ENCODE results near the gene RSRP1.

DNA sequence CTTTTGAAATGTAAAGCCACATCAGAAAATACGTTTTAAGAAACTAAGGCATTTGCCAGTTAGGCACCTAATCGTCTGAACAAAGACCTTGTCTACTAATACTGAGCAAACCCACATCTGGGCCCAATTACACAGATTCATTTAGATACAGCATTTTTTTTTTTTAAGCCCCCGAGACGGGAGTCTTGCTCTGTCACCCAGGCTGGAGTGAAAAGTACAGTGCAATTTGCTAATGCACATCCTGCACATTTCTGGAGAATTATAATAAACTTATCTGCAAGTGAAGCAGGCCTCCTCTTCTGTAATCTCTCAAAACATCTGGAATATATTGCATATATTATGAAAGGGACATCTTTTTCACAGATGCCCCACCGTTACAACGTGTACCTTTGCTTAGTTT lies 3.3 kb downstream of the RSRP1 start:
- TF ChIP-seq, protein P1, sequence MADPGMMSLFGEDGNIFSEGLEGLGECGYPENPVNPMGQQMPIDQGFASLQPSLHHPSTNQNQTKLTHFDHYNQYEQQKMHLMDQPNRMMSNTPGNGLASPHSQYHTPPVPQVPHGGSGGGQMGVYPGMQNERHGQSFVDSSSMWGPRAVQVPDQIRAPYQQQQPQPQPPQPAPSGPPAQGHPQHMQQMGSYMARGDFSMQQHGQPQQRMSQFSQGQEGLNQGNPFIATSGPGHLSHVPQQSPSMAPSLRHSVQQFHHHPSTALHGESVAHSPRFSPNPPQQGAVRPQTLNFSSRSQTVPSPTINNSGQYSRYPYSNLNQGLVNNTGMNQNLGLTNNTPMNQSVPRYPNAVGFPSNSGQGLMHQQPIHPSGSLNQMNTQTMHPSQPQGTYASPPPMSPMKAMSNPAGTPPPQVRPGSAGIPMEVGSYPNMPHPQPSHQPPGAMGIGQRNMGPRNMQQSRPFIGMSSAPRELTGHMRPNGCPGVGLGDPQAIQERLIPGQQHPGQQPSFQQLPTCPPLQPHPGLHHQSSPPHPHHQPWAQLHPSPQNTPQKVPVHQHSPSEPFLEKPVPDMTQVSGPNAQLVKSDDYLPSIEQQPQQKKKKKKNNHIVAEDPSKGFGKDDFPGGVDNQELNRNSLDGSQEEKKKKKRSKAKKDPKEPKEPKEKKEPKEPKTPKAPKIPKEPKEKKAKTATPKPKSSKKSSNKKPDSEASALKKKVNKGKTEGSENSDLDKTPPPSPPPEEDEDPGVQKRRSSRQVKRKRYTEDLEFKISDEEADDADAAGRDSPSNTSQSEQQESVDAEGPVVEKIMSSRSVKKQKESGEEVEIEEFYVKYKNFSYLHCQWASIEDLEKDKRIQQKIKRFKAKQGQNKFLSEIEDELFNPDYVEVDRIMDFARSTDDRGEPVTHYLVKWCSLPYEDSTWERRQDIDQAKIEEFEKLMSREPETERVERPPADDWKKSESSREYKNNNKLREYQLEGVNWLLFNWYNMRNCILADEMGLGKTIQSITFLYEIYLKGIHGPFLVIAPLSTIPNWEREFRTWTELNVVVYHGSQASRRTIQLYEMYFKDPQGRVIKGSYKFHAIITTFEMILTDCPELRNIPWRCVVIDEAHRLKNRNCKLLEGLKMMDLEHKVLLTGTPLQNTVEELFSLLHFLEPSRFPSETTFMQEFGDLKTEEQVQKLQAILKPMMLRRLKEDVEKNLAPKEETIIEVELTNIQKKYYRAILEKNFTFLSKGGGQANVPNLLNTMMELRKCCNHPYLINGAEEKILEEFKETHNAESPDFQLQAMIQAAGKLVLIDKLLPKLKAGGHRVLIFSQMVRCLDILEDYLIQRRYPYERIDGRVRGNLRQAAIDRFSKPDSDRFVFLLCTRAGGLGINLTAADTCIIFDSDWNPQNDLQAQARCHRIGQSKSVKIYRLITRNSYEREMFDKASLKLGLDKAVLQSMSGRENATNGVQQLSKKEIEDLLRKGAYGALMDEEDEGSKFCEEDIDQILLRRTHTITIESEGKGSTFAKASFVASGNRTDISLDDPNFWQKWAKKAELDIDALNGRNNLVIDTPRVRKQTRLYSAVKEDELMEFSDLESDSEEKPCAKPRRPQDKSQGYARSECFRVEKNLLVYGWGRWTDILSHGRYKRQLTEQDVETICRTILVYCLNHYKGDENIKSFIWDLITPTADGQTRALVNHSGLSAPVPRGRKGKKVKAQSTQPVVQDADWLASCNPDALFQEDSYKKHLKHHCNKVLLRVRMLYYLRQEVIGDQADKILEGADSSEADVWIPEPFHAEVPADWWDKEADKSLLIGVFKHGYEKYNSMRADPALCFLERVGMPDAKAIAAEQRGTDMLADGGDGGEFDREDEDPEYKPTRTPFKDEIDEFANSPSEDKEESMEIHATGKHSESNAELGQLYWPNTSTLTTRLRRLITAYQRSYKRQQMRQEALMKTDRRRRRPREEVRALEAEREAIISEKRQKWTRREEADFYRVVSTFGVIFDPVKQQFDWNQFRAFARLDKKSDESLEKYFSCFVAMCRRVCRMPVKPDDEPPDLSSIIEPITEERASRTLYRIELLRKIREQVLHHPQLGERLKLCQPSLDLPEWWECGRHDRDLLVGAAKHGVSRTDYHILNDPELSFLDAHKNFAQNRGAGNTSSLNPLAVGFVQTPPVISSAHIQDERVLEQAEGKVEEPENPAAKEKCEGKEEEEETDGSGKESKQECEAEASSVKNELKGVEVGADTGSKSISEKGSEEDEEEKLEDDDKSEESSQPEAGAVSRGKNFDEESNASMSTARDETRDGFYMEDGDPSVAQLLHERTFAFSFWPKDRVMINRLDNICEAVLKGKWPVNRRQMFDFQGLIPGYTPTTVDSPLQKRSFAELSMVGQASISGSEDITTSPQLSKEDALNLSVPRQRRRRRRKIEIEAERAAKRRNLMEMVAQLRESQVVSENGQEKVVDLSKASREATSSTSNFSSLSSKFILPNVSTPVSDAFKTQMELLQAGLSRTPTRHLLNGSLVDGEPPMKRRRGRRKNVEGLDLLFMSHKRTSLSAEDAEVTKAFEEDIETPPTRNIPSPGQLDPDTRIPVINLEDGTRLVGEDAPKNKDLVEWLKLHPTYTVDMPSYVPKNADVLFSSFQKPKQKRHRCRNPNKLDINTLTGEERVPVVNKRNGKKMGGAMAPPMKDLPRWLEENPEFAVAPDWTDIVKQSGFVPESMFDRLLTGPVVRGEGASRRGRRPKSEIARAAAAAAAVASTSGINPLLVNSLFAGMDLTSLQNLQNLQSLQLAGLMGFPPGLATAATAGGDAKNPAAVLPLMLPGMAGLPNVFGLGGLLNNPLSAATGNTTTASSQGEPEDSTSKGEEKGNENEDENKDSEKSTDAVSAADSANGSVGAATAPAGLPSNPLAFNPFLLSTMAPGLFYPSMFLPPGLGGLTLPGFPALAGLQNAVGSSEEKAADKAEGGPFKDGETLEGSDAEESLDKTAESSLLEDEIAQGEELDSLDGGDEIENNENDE (IDR thresholded peaks at IDR 0.05; ENCODE audit: insufficient replicate concordance, low read length), result no peak
- TF ChIP-seq EZH2 (IDR thresholded peaks at IDR 0.05; ENCODE audit: low read depth, low read length, severe bottlenecking), result no peak
- TF ChIP-seq, protein P2, sequence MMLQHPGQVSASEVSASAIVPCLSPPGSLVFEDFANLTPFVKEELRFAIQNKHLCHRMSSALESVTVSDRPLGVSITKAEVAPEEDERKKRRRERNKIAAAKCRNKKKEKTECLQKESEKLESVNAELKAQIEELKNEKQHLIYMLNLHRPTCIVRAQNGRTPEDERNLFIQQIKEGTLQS (IDR thresholded peaks at IDR 0.05; ENCODE audit: insufficient read depth, low read depth, low read length), result no peak
- TF ChIP-seq, protein P3, sequence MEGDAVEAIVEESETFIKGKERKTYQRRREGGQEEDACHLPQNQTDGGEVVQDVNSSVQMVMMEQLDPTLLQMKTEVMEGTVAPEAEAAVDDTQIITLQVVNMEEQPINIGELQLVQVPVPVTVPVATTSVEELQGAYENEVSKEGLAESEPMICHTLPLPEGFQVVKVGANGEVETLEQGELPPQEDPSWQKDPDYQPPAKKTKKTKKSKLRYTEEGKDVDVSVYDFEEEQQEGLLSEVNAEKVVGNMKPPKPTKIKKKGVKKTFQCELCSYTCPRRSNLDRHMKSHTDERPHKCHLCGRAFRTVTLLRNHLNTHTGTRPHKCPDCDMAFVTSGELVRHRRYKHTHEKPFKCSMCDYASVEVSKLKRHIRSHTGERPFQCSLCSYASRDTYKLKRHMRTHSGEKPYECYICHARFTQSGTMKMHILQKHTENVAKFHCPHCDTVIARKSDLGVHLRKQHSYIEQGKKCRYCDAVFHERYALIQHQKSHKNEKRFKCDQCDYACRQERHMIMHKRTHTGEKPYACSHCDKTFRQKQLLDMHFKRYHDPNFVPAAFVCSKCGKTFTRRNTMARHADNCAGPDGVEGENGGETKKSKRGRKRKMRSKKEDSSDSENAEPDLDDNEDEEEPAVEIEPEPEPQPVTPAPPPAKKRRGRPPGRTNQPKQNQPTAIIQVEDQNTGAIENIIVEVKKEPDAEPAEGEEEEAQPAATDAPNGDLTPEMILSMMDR (IDR thresholded peaks at IDR 0.05; ENCODE audit: control extremely low read depth in 1 of 3, insufficient read depth in 1 of 3, low read depth in 1 of 3, low read length in 3 of 3), result no peak
- no peak for TF ChIP-seq SIN3A (conservative IDR thresholded peaks at IDR 0.05 in 1 of 2, IDR thresholded peaks at IDR 0.05 in 1 of 2; ENCODE audit: low read depth in 1 of 2, low read length in 2 of 2)
- TF ChIP-seq YY1 (IDR thresholded peaks at IDR 0.05; ENCODE audit: low read depth, low read length), result no peak
- TF ChIP-seq ZNF274 (IDR thresholded peaks at IDR 0.05; ENCODE audit: borderline replicate concordance, extremely low read depth, low read length), result no peak
- no peak for TF ChIP-seq BRCA1 (IDR thresholded peaks at IDR 0.05; ENCODE audit: low read depth, low read length)
- no peak for TF ChIP-seq POLR2AphosphoS5 (IDR thresholded peaks at IDR 0.05; ENCODE audit: low read depth, low read length)
- no peak for TF ChIP-seq GABPA (IDR thresholded peaks at IDR 0.05; ENCODE audit: borderline replicate concordance, insufficient read depth, low read length)
- no peak for TF ChIP-seq POLR2A (IDR thresholded peaks at IDR 0.05; ENCODE audit: control extremely low read depth in 1 of 2, low read depth in 2 of 2, low read length in 2 of 2)
- TF ChIP-seq EP300 (IDR thresholded peaks at IDR 0.05; ENCODE audit: borderline replicate concordance in 1 of 2, low read depth in 2 of 2, low read length in 2 of 2), result no peak
